CD14-positive monocyte (primary cell): ENCODE data around the gene SHC2. TPM values are rescaled to one million over a fixed set of nuclear protein-coding genes. Genes with fewer than 3 reads are reported as not detected.

ENCODE experiments used
- DNase-seq, 3 donors: peaks; one replicate each; pipeline ENCODE4 v3.0.0-alpha.2; 2011 to 2022
- H2AFZ ChIP-seq: 2 replicates; pipeline ENCODE4 v1.6.0; 2012; ENCODE audit warnings: mild to moderate bottlenecking, low read depth, low read length, inconsistent platforms; ENCODE audit not compliant: insufficient read depth, poor library complexity, severe bottlenecking
- H3K27ac ChIP-seq, 2 donors: 1 replicate in 1 of 2; 2 replicates in 1 of 2; pipeline ENCODE4 v1.5.1; 2012 to 2013; ENCODE audit warnings: low read length in 2 of 2, control low read depth in 1 of 2, inconsistent platforms in 1 of 2, low read depth in 1 of 2, mild to moderate bottlenecking in 1 of 2
- H3K27me3 ChIP-seq, 2 donors: one replicate each; pipeline versions ENCODE4 v1.6.0 to v1.6.1; 2011 to 2013; ENCODE audit warnings: low read length in 2 of 2; ENCODE audit not compliant: control insufficient read depth in 2 of 2, insufficient read depth in 2 of 2
- H3K36me3 ChIP-seq, 2 donors: replicated peaks in 1 of 2; 1 replicate in 1 of 2; 2 replicates in 1 of 2; pipeline versions ENCODE4 v1.5.1 to v1.6.1; 2012 to 2013; ENCODE audit warnings: low read length in 2 of 2, control low read depth in 1 of 2, inconsistent platforms in 1 of 2, mild to moderate bottlenecking in 1 of 2; ENCODE audit not compliant: insufficient read depth in 2 of 2, control insufficient read depth in 1 of 2
- H3K4me1 ChIP-seq, 2 donors: 1 replicate in 1 of 2; 2 replicates in 1 of 2; pipeline versions ENCODE4 v1.5.1 to v1.6.1; 2012 to 2013; ENCODE audit warnings: low read length in 2 of 2, control low read depth in 1 of 2, inconsistent platforms in 1 of 2, mild to moderate bottlenecking in 1 of 2, moderate library complexity in 1 of 2; ENCODE audit not compliant: insufficient read depth in 2 of 2, control insufficient read depth in 1 of 2
- H3K4me2 ChIP-seq: replicated peaks from 2 replicates; pipeline ENCODE3; 2012; ENCODE audit warnings: low read length, moderate library complexity, mild to moderate bottlenecking; ENCODE audit not compliant: poor library complexity, severe bottlenecking; ENCODE audit errors: extremely low read depth
- H3K4me3 ChIP-seq, 3 experiments: fragments of 200-600 bp in 1 of 3; sonication (generic) in 1 of 3; replicated peaks in 1 of 3; 1 replicate in 2 of 3; 2 replicates in 1 of 3; pipeline ENCODE4 v1.5.1; 2011 to 2013; ENCODE audit warnings: low read length in 3 of 3, mild to moderate bottlenecking in 3 of 3, control low read depth in 2 of 3, low read depth in 2 of 3, inconsistent platforms in 1 of 3, moderate library complexity in 1 of 3
- H3K79me2 ChIP-seq: 2 replicates; pipeline ENCODE4 v1.6.0; 2012; ENCODE audit warnings: mild to moderate bottlenecking, control low read depth, inconsistent platforms, low read length, moderate library complexity; ENCODE audit not compliant: insufficient read depth
- H3K9ac ChIP-seq: 2 replicates; pipeline ENCODE4 v1.6.0; 2017; ENCODE audit warnings: low read length, mild to moderate bottlenecking; ENCODE audit not compliant: insufficient read depth, poor library complexity, severe bottlenecking
- H3K9me3 ChIP-seq, 2 donors: replicated peaks in 1 of 2; 1 replicate in 1 of 2; 2 replicates in 1 of 2; pipeline versions ENCODE4 v1.5.1 to v1.6.1; 2012 to 2013; ENCODE audit warnings: low read length in 2 of 2, control low read depth in 1 of 2; ENCODE audit not compliant: control insufficient read depth in 1 of 2, insufficient read depth in 1 of 2
- H4K20me1 ChIP-seq: 2 replicates; pipeline ENCODE4 v1.6.0; 2012; ENCODE audit warnings: mild to moderate bottlenecking, low read length, control low read depth, moderate library complexity; ENCODE audit not compliant: insufficient read depth
- H3K27ac Mint-ChIP-seq, 7 donors: one replicate each; pipeline ENCODE4 v1.8.0; 2020; ENCODE audit warnings: mild to moderate bottlenecking in 7 of 7, mixed read lengths in 7 of 7, moderate library complexity in 6 of 7, inconsistent platforms in 2 of 7
- H3K27me3 Mint-ChIP-seq, 3 donors: one replicate each; pipeline ENCODE4 v1.8.0; 2021 to 2022; ENCODE audit warnings: low read depth in 3 of 3, mild to moderate bottlenecking in 3 of 3, mixed read lengths in 3 of 3, moderate library complexity in 3 of 3, inconsistent platforms in 1 of 3
- H3K36me3 Mint-ChIP-seq, 2 donors: one replicate each; pipeline ENCODE4 v1.8.0; 2020; ENCODE audit warnings: mixed read lengths in 2 of 2, inconsistent platforms in 1 of 2, mild to moderate bottlenecking in 1 of 2
- H3K4me1 Mint-ChIP-seq: one replicate; pipeline ENCODE4 v1.8.0; 2020; ENCODE audit warnings: mild to moderate bottlenecking, mixed read lengths
- H3K4me3 Mint-ChIP-seq, 2 donors: one replicate each; pipeline ENCODE4 v1.8.0; 2020; ENCODE audit warnings: mild to moderate bottlenecking in 2 of 2, mixed read lengths in 2 of 2, moderate library complexity in 1 of 2
- H3K9me3 Mint-ChIP-seq, 7 donors: one replicate each; pipeline ENCODE4 v1.8.0; 2020 to 2022; ENCODE audit warnings: mixed read lengths in 7 of 7, mild to moderate bottlenecking in 6 of 7, moderate library complexity in 6 of 7, inconsistent platforms in 2 of 7
- WGBS: methylation state at CpG from one replicate; pipeline ENCODE4 v1.1.5; 2013; ENCODE audit warnings: missing lambda C conversion rate; ENCODE audit not compliant: insufficient coverage; 5-methylcytosine and 5-hydroxymethylcytosine counted together
- intact Hi-C, 2 donors: fragments of 100-400 bp; cut with micrococcal nuclease; formaldehyde crosslinking; loops; one replicate each; pipeline versions ENCODE4 v1.15.0 to v1.15.1; 2023
- polyA plus RNA-seq, 3 donors: library from polyadenylated mRNA; depleted of rRNA in 1 of 3; unstranded in 2 of 3; stranded (reverse) in 1 of 3; fragments of 300-500 nt in 2 of 3; fragments of >200 nt in 1 of 3; fragmentation: Illumina TruSeq in 2 of 3; gene quantifications; 1 replicate in 2 of 3; 2 replicates in 1 of 3; pipeline ENCODE4 v1.2.3, GENCODE V29; 2012 to 2021
- TF ChIP-seq, protein P1 (sequence below): fragments of 200-600 bp; IDR thresholded peaks from one replicate; pipeline ENCODE4 v1.8.0; 2022; ENCODE audit warnings: antibody characterized with exemption, mild to moderate bottlenecking

SHC2 gene
- polyA plus RNA-seq, 3 donors, result not detected

- 94% methylated on average over 14 of the region's 24 CpGs for WGBS
- Histone ChIP-seq H3K4me3 (no peak overlapping the region), H4K20me1 (no peaks in the 10 kb centered on the region), H3K27ac (no peak overlapping the region), H3K9me3 (peaks cover 13 to 22% of the 10 kb centered on the region in 2 donors), H3K4me2 (no peak overlapping the region), H3K27me3 (peaks cover 0 to 2% of the 10 kb centered on the region in 2 donors), H3K4me1 (no peaks in the 10 kb centered on the region), H3K36me3 (no peaks in the 10 kb centered on the region), H2AFZ (no peak overlapping the region), H3K9ac (no peak overlapping the region), H3K79me2 (no peaks in the 10 kb centered on the region)
- no peaks in the 10 kb centered on the region for H3K4me1 Mint-ChIP-seq
- no peak overlapping the region for H3K27ac Mint-ChIP-seq
- no peak overlapping the region for H3K4me3 Mint-ChIP-seq
- H3K36me3 Mint-ChIP-seq, result no peaks in the 10 kb centered on the region
- intact Hi-C loops, result no loop called here
- H3K27me3 Mint-ChIP-seq, result peaks cover 10 to 22% (median 11%) of the 10 kb centered on the region in 3 donors
- DNase-seq, result no peak
- TF ChIP-seq, protein P1, sequence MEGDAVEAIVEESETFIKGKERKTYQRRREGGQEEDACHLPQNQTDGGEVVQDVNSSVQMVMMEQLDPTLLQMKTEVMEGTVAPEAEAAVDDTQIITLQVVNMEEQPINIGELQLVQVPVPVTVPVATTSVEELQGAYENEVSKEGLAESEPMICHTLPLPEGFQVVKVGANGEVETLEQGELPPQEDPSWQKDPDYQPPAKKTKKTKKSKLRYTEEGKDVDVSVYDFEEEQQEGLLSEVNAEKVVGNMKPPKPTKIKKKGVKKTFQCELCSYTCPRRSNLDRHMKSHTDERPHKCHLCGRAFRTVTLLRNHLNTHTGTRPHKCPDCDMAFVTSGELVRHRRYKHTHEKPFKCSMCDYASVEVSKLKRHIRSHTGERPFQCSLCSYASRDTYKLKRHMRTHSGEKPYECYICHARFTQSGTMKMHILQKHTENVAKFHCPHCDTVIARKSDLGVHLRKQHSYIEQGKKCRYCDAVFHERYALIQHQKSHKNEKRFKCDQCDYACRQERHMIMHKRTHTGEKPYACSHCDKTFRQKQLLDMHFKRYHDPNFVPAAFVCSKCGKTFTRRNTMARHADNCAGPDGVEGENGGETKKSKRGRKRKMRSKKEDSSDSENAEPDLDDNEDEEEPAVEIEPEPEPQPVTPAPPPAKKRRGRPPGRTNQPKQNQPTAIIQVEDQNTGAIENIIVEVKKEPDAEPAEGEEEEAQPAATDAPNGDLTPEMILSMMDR, result no peak
- peaks cover 5 to 35% (median 21%) of the 10 kb centered on the region in 7 donors for H3K9me3 Mint-ChIP-seq
Observed at GRCh38 chr19:447064-447426, 13.8 kb downstream of the SHC2 start.

DNA sequence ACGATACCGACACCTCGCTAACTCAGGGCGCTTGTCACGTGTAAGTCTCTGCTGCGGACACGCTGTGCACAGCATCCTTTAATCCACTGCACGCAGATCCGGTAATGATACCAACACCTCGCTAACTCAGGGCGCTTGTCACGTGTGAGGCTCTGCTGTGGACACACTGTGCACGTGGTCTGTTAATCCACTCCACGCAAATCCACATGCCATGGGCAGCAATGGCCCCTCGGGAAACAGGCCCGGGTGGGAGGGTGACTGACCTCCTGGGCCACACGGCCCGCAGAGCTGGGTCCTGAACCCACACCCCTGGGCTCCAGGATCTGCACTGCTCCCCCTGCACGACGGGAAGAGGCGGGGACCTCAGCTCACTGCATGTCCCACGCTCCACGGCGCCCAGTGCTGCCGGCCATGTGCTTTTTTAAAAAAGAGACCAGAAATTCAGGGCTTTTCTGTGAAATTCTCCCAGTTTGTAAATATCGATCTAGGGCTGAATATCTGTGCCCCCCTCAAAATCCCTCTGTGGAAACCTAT is 16.1 kb downstream of the SHC2 start:
- H3K9ac ChIP-seq, result no peak overlapping the region
- H3K4me3 Mint-ChIP-seq, result no peak overlapping the region
- H3K4me3 ChIP-seq, result no peak overlapping the region
- no peak overlapping the region for H3K27ac ChIP-seq
- no peaks in the 10 kb centered on the region for H3K9me3 ChIP-seq
- intact Hi-C loops, result no loop called here
- no peak overlapping the region for H3K27ac Mint-ChIP-seq
- TF ChIP-seq, protein P1, result no peak
- no peaks in the 10 kb centered on the region for H3K36me3 Mint-ChIP-seq
- H3K4me1 ChIP-seq, result no peaks in the 10 kb centered on the region
- H3K4me1 Mint-ChIP-seq, result peaks cover 2% of the 10 kb centered on the region
- H3K36me3 ChIP-seq, result no peaks in the 10 kb centered on the region
- peaks cover 0 to 2% of the 10 kb centered on the region in 2 donors for H3K27me3 ChIP-seq
- H3K79me2 ChIP-seq, result no peaks in the 10 kb centered on the region
- no peak for DNase-seq
- 97% methylated on average over 25 of the region's 26 CpGs for whole genome bisulfite sequencing
- H3K9me3 Mint-ChIP-seq, result peaks cover 0 to 20% (median 3%) of the 10 kb centered on the region in 7 donors
- no peak overlapping the region for H3K4me2 ChIP-seq
- H4K20me1 ChIP-seq, result no peaks in the 10 kb centered on the region
- H2AFZ ChIP-seq, result no peak overlapping the region
- peaks cover 12 to 28% (median 19%) of the 10 kb centered on the region in 3 donors for H3K27me3 Mint-ChIP-seq
